Measurements from ENCODE around the gene TRIOBP. TPM values are rescaled to one million over a fixed set of nuclear protein-coding genes. Genes with fewer than 3 reads are reported as not detected.

TRIOBP gene
- total RNA-seq, 1 donor from 2014 or later = 85.0 TPM

DNA sequence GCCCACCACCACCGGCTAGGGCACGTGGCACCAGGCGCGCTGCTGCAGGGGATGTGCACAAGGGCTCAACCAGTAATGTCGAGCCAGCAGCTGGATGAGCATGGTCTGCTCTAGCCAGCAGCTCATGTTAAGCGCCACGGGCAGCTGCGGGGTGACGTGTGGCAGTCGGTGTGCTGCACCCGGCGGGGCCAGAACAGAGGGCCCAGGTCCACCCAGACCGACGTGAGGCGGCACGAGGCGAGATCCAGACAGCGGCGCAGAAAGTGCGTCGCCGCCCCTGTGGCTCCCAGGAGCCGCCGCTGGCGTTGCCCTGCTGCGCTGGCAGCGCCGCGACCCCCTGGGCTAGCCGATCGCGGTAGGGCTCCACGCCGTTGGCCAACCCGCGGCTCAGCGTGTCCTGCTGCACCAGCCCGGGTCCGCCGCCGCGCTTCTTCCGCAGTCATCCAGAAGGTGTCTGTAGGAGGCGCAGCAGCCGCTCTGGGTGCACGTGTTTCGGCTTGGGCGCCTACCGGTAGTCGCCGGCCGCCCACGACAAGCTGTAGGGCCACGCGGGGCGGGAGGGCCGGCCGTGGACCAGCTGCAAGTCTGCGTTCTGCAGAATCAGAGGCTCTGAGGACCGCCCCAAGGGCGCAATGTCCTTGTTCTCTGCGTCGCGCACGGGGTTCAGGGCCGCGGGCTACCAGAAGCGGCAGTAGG is 121.7 kb downstream of the TRIOBP start:
- peak overlapping the region; percentile 37 for H3K4me3 ChIP-seq

DNA sequence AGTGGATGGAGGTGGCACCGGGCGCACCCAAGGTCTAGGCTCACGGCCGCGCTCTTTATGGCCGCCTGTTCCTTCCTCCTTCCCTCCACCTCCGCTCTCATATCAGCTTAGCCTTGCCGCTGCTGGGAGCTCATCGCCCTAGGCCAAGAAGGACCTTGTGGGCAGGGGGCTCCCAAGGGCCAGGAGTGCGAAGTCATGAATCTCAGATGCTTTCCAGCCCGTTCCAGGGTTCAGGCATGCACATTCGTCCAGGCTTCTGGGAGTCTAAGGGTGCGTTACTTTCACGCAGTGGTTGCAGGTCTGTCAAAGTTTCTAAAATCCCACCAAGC is 122.2 kb downstream of the TRIOBP start:
- ATAC-seq = no peak
- Histone ChIP-seq H3K27ac (no peak overlapping the region), H3K4me3 (peak overlapping the region; percentile 37), H3K36me3 (no peaks in the 10 kb centered on the region), H3K4me1 (peaks cover 19% of the 10 kb centered on the region), H3K27me3 (peaks cover 43% of the 10 kb centered on the region), H3K9me3 (no peaks in the 10 kb centered on the region)
- TF ChIP-seq CTCF (IDR thresholded peaks at IDR 0.05) = no peak
- DNase-seq = no peak
- intact Hi-C loops (cut with DNase I) = loop anchor here (10.0 kb wide), 1 partner anchor 46 kb away; no protein-coding TSS in a partner anchor

More for the DNA sequence above, 121.7 kb downstream of the TRIOBP start:
- TF ChIP-seq CTCF (IDR thresholded peaks at IDR 0.05) = peak; percentile 45
- DNase-seq = peak; percentile 89
- intact Hi-C loops (cut with DNase I) = loop anchor here (10.0 kb wide), 1 partner anchor 46 kb away; no protein-coding TSS in a partner anchor
- Histone ChIP-seq H3K27me3 (peaks cover 38% of the 10 kb centered on the region), H3K9me3 (no peaks in the 10 kb centered on the region), H3K27ac (no peak overlapping the region), H3K36me3 (no peaks in the 10 kb centered on the region), H3K4me1 (peaks cover 19% of the 10 kb centered on the region)
- ATAC-seq = peak; percentile 79

DNA sequence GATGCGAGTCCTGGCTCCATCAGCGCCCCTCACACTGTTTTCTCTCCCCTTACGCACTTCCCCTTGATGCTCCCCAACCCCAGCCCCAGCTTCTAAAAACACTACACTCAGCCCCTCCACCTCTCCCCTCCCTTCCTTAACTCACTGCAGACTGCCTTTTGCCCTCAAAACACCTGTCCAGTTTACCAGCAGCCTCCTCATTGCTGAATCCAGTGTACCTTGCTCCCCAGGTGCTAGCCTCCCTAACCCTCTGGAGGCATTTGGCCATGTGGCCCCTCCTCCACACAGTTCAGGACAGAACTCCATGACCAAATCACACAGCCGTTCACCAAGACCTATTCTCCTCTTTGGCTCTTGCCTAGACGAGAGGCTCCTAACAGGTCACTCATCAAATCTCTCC is 123.5 kb downstream of the TRIOBP start:
- H3K9me3 ChIP-seq = no peaks in the 10 kb centered on the region
- H3K4me1 ChIP-seq = peaks cover 19% of the 10 kb centered on the region
- H3K36me3 ChIP-seq = no peaks in the 10 kb centered on the region
- no peak for ATAC-seq
- no peak for TF ChIP-seq CTCF (IDR thresholded peaks at IDR 0.05)
- intact Hi-C loops (cut with DNase I) = no loop called here
- H3K4me3 ChIP-seq = no peak overlapping the region
- DNase-seq = no peak
- H3K27me3 ChIP-seq = peaks cover 43% of the 10 kb centered on the region
- no peak overlapping the region for H3K27ac ChIP-seq

DNA sequence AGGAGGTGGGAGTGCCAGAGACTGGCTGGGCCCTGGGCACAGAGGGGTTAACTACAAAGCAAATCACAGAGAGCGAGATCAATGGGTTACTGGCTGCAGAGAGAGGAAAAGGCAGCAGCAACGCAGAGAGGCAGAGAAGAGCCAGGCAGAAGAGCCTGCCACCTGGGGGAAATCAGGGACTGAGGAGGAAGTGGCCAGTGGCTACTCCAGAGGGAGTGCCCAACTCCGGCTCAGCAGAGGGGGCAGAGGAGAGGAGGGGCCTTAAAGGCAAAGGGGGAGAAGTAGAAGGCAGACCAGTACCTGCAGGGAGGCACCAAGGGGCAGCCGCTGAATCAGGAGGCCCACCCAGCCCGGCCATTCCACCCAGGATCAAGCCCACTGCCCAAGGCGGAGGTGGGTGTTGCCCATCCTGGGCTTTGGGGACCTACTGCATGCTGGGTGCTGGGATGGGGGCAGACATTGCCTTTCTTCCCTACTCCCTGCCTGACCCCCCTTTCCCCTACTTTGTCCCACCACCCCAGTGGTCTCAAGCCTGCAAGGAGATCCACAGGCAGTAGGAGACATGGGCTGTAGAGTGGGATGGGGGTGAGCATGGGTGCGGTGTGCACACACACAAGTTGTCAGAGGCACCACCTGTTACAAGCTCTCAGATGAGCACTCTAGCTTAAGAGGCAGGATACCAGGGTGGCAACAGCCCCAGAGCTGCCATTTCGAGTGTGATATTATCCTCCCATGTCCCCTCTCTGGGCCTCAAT is 125.4 kb downstream of the TRIOBP start:
- DNase-seq = no peak
- no peaks in the 10 kb centered on the region for H3K36me3 ChIP-seq
- no peak for TF ChIP-seq CTCF (IDR thresholded peaks at IDR 0.05)
- ATAC-seq = no peak
- no peak overlapping the region for H3K4me3 ChIP-seq
- H3K27ac ChIP-seq = no peak overlapping the region
- H3K4me1 ChIP-seq = peaks cover 19% of the 10 kb centered on the region
- intact Hi-C loops (cut with DNase I) = no loop called here
- no peaks in the 10 kb centered on the region for H3K9me3 ChIP-seq
- peaks cover 43% of the 10 kb centered on the region for H3K27me3 ChIP-seq

DNA sequence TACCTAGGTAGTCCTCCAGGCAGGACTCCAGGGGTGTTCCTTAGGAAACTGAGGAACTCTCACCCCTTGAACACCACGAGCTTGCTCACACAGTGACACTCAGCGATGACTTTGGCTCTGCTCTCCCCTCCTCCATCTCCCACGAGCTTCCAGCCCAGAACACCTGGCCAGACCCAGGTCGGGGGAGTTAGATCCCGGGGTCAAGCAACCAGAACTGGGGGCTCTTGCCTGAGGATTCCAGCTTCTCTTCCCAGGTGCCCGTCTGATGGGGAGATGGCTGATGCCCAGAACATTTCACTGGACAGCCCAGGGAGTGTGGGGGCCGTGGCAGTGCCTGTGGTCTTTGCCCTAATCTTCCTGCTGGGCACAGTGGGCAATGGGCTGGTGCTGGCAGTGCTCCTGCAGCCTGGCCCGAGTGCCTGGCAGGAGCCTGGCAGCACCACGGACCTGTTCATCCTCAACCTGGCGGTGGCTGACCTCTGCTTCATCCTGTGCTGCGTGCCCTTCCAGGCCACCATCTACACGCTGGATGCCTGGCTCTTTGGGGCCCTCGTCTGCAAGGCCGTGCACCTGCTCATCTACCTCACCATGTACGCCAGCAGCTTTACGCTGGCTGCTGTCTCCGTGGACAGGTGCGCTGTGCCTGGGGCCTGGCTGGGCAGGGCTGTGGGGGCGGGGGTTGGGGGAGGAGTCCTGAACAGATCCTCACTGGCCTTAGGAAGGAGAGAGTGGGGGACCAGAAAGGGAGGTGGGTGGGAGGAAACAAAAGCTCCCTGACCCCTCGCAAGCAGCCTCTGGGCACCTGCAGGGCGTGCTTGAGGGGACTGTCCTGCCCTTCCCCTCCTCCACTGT is 126.5 kb downstream of the TRIOBP start, which contains the start of gene GALR3:
TSS of gene GALR3 (plus strand) at position 249 of the 852 bp plus-strand sequence. CDS start at position 274, 25 bp downstream.
- no peaks in the 10 kb centered on the region for H3K36me3 ChIP-seq
- peaks cover 8% of the 10 kb centered on the region for H3K4me1 ChIP-seq
- H3K27me3 ChIP-seq = peaks cover 43% of the 10 kb centered on the region
- no peaks in the 10 kb centered on the region for H3K9me3 ChIP-seq
- DNase-seq (no peak), ATAC-seq (no peak)
- no peak within 1 kb of the TSS for H3K4me3 ChIP-seq
- no peak within 1 kb of the TSS for H3K27ac ChIP-seq
- intact Hi-C loops (cut with DNase I) = no loop called here
- no peak for TF ChIP-seq CTCF (IDR thresholded peaks at IDR 0.05)
